ENCODE results near the gene WARS2.

WARS2 gene

DNA sequence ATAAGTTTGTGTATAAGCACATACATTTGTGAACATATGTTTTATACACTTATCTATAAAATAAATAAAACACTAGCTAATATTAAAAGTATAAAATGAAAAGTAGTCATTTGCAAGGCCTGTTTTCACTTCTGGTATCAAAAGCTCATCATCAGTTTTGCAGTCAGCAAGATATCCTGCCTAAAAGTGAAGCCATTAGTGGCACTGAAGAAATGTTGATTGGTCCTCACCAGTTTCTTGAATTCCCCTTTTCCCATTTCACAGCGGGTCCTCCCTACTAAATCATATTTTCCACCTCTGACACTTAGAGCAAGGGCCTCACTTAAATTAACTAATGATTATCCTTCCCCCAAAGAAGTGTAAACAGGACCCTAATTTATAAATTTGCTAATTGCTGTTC is 159.0 kb downstream of the WARS2 start:
- Histone ChIP-seq H3K4me1 (ENCODE audit: insufficient read depth, low read length, severe bottlenecking) (no peaks in the 10 kb centered on the region), H2AFZ (ENCODE audit: low read length) (no peak overlapping the region)

More for the DNA sequence above, 159.0 kb downstream of the WARS2 start:
- H3K27ac ChIP-seq (ENCODE audit: low read depth, low read length, poor library complexity, severe bottlenecking), result no peak overlapping the region
- H4K20me1 ChIP-seq (ENCODE audit: insufficient read depth, low read length), result no peaks in the 10 kb centered on the region
- no peaks in the 10 kb centered on the region for H3K9me2 ChIP-seq (ENCODE audit: low read depth, low read length)
- no peaks in the 10 kb centered on the region; the same call in 1 of the 2 replicates for H3K36me3 ChIP-seq (ENCODE audit: insufficient read depth, low read length)
- H3F3A ChIP-seq (ENCODE audit: insufficient read depth, low read length), result no peaks in the 10 kb centered on the region
- H3K9me3 ChIP-seq (ENCODE audit: low read length), result no peaks in the 10 kb centered on the region
- H3K4me3 ChIP-seq (ENCODE audit: low read depth, low read length, poor library complexity, severe bottlenecking), result no peak overlapping the region
- H3K27me3 ChIP-seq (ENCODE audit: insufficient read depth, low read length), result no peaks in the 10 kb centered on the region
- no peak overlapping the region for H3K4me2 ChIP-seq (ENCODE audit: low read length)
- H3K79me2 ChIP-seq (ENCODE audit: insufficient read depth, low read length), result no peaks in the 10 kb centered on the region
- no peak overlapping the region for H3K9ac ChIP-seq (ENCODE audit: low read length)
- no peak for TF ChIP-seq EZH2 (IDR thresholded peaks at IDR 0.05; ENCODE audit: borderline replicate concordance, low read length)
- TF ChIP-seq, protein P1, sequence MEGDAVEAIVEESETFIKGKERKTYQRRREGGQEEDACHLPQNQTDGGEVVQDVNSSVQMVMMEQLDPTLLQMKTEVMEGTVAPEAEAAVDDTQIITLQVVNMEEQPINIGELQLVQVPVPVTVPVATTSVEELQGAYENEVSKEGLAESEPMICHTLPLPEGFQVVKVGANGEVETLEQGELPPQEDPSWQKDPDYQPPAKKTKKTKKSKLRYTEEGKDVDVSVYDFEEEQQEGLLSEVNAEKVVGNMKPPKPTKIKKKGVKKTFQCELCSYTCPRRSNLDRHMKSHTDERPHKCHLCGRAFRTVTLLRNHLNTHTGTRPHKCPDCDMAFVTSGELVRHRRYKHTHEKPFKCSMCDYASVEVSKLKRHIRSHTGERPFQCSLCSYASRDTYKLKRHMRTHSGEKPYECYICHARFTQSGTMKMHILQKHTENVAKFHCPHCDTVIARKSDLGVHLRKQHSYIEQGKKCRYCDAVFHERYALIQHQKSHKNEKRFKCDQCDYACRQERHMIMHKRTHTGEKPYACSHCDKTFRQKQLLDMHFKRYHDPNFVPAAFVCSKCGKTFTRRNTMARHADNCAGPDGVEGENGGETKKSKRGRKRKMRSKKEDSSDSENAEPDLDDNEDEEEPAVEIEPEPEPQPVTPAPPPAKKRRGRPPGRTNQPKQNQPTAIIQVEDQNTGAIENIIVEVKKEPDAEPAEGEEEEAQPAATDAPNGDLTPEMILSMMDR (IDR thresholded peaks at IDR 0.05; ENCODE audit: low read length), result no peak

Measured in OCI-LY1 (cell line).